Dedifferentiated amniotic fluid mesenchymal stem cell (primary cell): ENCODE data around the gene ATP6V1G1.

Experiments used
- DNase-seq: peaks from one replicate; pipeline ENCODE4 v3.0.0-alpha.2; 2016; ENCODE audit errors: extremely low spot score

ATP6V1G1 gene

DNA sequence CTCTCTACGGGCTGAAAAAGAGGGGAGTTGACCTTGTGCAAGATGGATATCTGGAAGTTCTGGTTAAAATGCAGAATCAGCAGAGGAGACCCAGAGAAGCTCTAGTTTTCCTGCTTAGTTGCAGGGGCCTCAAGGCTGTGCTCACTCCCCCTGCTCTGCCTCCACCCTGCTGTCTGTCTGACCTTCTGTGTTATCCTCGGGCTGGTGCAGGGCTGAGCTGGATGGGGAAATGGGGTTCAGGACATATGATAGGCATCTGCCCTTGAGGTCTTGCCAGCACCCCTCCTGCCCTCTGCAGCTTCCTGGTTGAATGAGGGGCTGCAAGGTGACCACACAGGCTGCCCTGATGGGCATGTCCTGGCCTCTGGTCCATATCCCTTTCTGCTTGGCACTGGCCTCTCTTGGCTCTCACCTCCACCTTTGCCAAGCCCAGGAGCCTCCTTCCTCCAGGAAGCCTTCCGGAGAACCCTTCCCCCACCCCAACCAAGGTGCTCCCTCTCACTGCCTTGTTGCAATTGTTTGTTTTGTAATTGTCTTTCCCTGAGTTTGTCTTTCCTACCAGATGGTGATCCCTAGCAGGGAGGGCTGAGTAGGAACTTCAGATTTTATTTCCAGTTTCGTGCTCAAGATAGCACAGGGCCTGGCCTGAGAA lies 24.8 kb downstream of the ATP6V1G1 start:
- DNase-seq: no peak

DNA sequence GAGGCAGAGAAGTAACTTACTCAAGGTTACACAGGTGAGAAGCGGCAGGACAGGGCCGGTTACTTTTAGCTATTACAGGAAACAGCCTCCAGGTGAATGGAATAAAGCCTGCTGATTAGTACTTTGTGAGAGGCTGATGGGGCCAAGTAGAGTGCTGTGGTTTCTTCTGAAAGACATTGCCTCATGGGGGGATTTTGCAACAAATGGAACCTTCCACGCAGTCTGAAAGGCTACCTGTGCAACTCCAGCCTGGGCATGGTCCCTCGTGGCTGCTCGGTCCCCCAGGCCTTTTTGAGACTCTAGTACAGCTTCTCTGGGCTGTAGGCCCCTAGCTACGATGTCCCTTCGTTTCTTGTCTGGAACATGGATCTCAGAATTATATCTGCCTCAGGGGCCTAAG lies 25.5 kb downstream of the ATP6V1G1 start:
- no peak for DNase-seq

DNA sequence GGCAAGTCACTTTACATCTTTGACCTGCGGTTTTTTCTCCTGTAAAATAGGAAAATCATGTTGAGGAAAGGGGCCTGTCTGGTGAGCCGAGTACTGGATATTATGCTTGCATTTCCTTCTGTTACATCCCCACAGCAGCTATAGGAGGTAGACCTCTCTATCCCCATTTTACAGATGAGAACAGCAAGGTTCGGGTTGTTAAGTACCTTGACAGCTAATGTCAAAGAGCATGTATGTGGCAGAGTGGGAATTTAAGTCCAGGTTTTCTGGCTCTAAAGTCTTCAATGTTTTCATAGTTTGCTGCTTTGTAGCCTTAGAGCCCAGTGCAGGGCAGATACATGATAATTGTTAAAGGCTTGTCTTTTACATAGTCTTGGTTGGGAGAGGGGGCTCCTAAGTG lies 26.4 kb downstream of the ATP6V1G1 start:
- no peak for DNase-seq

DNA sequence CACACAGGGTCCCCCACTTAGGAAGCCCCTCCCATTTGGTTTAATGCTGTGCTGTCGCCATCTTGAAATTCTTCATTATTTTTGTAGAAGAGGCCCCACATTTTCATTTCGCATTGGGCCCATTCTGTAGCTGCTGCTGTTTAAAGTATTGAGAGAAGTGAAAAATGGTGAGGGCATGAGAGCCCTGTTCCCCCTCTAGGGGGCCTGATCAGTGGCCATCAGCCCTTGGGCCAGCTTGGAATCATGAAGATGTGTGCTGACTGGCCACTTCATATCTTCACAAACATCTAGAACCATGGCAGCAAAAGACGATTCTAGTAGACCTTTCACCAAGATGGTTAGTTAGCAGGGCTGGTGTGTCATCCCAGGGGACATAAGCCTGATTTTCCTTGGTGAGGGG lies 26.8 kb downstream of the ATP6V1G1 start:
- DNase-seq: no peak

DNA sequence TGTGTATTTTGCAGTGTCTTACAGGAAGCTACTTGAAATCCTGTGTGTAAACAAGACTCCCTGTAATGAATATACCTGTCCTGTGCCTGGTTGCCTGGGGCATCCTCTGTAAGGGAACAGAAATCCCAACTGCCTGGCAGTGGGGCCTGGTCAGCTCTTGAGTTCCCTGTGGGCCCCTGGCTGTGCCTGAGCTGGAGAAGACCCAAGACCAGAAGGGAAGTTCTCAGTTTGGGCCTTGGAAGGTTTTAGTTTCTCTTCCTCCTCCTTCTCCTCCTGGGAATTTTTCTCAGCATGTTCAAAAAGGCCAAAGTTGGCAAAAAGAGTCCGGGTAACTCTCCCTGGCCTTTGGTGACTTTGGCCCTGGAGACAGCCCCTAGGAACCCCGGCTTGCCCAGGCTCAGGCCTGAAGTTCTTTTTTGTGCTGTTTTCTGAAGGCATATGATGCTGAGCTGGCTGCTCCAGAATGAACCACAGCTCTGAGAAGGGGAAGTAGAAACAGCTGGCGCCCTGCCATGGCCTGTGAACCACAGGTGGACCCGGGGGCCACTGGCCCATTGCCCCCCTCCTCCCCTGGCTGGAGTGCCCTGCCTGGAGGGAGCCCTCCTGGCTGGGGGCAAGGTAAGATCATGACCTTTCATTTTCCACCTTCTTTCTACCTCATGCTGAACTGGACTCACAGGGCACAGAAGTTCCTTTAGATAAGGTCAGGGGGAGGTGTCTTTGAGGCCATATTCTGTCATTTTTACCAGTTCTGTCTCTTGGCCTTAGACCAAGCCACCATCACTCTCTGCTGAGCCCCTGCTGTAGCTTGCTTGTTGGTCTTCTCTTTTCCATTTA lies 29.3 kb downstream of the ATP6V1G1 start:
- no peak for DNase-seq

DNA sequence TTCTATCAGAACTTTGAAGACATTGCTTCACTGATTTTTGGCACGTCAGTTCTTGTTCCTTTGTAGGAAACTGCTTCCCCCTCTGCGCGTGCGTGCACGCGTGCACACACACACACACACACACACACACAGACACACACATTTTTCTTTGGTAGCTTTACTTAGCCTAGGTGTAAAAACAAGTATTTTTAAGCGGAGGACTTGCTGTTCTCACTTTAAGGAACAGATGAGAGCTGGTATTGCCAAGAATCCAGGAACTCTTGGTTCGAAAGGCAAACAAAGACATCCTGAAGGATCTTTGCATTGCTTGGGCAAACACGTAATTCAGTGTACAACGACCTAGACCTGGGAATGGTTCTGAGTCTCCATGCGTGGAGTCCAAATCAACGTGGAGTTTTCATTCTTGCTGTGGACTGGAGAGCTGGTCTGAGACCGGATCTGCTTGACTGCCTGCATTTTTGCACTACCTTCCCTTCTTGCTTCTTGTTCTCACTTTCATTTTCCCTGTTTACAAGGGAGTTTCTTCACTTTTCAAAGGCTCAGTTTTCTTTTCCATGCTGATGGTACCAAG lies 31.7 kb downstream of the ATP6V1G1 start:
- no peak for DNase-seq

DNA sequence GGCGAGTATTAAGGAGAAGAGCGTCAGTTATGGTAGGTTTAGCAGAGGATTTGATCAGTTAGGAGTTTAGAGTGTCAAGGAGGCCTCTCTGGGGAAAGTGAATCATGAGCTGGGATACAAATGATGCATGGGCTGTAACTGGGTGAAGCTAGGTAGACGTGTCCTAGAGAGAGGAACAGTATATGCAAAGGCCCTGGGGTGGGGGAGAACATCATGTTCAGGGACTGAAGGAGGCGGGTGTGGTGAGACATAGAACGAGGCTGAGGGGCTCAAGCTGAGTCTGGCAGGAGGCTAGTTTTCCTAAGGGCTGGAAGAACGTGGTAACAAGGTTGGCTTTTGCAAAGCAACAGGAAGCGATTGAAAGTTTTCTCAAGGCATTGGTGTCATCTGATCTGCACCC lies 34.0 kb downstream of the ATP6V1G1 start:
- DNase-seq: no peak

DNA sequence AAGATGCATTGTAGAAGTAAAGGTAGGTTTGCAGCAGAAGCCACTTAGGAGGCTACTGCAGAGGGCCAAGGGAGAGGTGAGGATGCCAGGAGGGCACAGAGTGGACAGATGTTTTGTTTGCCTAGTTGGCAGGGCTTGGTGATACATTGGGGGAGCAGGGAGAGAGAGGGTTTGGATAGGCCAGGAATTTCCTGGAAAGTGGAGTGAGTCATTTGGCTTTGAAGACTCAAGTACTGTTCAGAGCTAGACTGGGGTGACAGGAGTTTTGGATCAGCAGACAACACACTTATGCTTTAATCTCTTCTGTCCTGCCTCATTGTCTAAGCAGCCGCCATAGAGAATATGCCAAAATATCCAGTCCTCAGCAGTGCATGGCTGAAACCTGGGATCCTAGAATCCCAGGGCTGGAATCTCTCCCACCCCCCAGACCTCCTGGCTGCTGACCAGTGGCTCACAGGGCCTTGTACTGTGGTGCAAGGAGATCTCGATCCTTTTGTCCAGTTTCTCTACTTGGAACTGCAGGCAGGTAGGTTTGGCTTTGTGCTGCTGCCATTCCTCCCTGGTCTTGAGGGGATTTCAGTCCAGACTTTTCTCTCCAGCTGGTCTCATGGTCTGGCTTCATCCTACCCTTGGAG lies 34.5 kb downstream of the ATP6V1G1 start:
- DNase-seq: peak; percentile 35

DNA sequence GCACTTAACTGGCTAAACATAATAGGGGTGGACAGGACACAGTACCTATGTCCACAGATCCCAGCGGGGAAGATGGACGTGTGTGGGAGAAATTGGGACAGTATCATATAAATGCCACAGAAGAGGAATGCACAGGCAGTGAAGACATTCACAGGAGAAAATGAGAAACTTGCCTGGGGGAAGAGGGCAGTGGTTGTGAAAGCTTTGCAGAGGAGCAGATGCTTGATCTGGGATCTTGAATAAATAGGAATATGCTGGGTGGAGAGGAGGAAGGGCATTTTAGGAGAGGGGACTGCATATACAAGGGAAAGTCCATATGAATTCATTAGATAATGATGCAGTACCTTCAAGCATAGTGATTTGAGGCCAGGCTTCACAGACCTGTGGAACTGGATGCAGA lies 37.1 kb downstream of the ATP6V1G1 start:
- no peak for DNase-seq

DNA sequence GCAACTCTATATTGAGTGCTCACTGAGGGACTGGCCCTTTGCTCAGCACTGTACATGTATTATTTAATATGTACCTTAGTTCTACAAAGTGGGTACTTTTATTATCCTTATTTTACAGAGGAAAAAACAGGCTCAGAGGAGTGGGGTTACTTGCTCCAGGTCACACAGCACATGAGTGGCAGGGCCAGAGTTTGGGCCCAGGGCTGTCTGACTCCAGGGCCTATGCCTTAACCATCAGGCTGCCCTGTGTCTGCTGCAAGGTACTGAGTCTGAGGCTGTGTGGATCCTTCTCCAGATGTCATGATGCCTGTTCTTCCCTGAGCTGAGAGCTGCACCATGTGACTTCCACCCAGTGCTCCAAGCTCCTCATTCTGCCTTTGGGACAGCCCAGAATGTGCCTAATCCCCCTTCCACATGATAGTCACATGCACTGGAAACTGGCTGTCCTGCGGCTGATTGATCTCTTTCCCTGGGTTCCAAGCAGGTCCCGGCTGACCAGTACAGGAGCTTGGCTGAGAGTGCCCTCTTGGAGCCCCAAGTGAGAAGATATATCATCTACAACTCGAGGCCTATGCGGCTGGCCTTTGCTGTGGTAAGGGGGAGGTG lies 38.9 kb downstream of the ATP6V1G1 start:
- no peak for DNase-seq

DNA sequence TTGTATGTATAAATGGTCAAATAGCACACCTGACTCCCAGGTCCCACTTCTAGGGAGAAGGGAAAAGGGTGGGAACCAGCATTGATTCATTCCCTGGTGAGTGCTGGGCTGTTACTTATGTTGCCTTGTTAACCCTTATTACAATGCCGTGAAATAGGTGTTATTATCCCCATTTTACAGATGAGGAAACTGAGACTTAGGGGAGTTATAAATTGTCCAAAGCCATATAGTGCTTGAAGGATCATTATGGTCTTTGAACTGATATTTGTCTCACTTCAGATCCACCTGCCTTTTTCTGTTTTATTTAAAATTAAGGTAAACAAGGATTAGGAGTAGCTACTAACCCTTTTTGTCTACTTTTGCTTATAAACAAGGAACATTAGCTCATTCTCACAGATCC lies 40.0 kb downstream of the ATP6V1G1 start:
- DNase-seq: no peak

DNA sequence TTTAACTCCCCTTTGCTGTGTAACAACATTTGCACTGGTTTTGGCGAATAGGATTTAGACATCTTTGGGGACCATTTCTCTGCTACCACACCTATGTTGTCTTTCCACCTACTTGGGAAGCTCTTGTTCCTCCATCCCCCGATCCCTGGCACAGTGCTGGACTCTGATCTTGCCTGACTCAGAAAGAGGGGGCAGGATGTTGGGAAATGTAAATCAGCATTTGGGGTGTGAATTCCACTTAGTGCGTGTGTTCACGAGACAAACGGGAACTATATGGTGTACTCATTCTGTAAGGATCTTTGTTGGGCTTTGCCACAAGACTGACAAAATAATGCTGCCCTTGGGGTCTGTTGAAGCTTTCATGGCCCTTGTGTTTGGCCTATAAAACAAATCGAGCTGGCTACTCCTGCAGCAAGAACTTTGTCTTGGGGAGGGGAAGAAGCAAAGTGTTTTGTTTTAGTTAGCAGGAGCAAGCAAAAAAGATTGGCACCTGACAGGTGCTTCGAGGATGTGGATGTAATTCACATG lies 42.1 kb downstream of the ATP6V1G1 start:
- DNase-seq: no peak

DNA sequence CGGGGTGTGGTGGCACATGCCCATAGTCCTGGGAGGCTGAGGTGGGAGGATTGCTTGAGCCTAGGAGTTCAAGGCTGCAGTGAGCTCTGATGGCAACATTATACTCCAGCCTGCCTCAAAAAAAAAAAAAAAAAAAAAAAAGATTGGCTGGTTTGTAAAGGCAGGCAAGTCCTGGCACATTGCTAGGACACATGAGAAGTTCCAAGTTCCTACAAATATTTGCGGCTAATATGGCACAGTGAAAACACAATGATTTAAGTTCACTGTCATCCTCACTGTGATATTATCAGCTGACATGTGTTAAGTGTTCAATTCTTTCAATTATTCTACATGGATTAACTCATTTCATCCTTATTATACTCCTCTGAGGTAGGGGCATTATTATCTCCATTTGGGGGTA lies 43.6 kb downstream of the ATP6V1G1 start:
- DNase-seq: no peak

DNA sequence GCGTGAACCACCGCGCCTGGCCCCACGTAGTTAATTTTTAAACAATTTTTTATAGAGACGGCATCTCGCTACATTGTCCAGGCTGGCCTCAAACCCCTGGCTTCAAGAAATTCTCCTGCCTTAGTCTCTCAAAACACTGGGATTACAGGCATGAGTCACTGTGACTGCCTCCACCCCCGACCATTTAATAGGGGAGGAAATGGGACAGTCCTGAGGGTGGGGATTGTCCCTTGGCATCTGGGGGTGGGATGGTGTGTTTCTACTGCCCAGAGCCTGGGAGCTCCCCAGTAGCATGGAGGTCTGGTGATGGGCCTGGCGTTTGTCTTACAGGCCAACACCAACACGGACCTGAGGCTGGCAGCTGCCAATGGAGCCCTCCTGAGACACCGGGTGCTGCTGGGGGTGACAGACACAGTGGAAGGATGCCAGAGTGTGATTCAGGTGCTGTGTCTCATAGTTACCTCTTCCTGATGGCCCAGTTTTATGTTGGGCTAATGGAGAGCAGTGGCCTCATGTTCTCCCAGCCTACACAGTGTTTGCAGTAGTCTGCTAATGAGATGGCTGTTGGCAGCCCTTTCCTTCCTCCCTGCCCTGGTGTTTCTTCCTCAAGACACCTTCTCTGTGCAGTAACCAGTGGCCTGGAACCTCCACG lies 46.0 kb downstream of the ATP6V1G1 start:
- no peak for DNase-seq

DNA sequence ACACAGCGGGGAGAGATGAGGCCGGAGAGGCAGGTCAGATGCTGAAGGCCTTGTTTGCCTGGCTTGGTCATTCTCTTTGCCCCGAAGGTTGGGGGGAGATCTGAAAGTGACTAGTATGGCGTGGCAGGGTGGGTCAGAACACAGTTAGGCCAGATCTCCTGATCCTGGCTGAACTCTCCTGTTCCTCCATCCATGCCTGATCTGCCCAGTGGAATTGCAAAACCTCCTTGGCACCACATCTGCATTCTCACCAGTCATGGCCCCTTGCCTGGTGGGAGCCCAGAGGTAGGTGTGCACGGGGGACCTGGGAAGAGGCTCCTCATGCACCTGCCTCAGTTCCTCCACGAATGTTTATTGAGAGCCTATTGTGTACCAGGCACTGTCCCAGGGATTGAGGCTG lies 46.8 kb downstream of the ATP6V1G1 start:
- no peak for DNase-seq

DNA sequence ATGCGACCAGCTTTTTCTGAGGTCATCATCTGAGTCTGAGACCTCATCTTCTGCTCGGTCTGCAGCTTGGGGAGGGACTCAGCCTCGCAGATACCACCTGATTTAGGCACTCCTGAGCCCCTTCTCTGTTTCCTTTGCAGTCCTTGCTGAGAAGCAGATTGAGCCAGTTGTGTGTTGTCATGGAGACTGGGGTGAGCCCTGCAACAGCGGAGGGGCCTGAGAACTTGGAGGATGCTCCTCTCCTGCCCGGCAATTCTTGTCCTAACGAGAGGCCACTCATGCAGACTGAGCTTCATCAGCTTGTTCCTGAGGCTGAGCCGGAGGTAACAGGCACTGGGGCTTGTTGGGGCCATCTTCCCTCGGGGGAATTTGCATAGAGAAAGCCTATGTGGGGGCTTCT lies 50.8 kb downstream of the ATP6V1G1 start:
- DNase-seq: no peak

DNA sequence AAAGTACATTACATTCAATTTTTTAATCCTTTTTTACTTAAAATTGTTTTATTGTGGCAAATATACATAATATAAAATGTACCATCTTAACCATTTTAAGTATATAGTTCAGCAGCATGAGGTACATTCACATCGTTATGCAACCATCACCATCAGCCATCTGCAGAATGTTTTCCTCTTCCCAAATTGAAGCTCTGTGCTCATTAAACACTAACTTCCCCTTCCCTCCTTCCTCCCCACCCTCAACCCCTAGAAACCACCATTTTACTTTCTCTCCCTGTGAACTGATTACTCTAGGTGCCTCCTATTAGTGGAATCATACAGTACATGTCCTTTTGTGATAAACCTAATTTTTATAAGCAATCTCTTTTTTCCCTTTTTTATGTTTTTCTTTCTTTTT lies 54.4 kb downstream of the ATP6V1G1 start:
- no peak for DNase-seq

DNA sequence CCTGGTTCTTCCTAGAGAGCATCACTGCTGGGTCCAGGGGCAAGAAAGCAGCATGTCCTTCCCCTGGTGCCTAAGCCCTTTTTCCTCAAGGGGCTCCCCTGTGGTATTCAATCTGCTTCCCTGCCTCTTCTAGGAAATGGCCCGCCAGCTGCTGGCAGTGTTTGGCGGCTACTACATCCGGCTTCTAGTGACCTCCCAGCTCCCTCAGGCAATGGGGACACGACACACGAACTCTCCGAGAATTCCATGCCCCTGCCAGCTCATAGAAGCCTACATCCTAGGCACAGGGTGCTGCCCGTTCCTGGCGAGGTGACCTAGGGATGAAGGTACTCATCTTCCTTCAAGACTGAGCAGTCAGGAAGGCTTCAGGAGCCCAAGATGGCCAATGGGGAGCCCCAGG lies 55.4 kb downstream of the ATP6V1G1 start:
- DNase-seq: no peak

DNA sequence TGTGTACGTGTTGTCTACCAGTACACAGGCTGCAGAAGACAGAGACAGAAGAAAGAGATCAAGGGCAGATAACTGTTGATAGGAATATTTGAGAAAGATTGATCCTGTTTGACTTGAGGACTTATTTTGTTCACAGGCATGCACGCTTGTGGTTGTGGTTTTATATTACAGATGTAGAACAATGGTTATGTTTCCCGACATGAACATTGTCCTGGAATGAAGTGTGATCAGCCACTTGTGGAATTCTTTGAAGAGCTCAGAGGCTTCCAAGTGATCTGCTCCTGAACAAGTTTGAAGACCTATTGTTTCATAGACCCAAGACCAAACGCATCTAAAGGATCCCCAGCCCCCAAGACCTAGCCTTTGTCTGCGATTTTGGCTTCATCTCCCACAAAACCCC lies 56.3 kb downstream of the ATP6V1G1 start:
- no peak for DNase-seq
